HK-2 (cell line): ENCODE data around the gene KCTD4.
A peak's percentile ranks its signal among the peaks of the same experiment; 100 is the strongest.
"Not testable (repeated sequence)": the region's sequence is repeated elsewhere in the genome, so short reads cannot be mapped to it uniquely, and the experiment has no call there.

Source experiments
- DNase-seq: peaks from one replicate; pipeline ENCODE4 v3.0.0-alpha.2; 2018; ENCODE audit not compliant: unreplicated experiment

The KCTD4 gene

GRCh38 chr13:45215392-45216077 is 14.7 kb upstream of the KCTD4 start:
- DNase-seq = no peak

DNA sequence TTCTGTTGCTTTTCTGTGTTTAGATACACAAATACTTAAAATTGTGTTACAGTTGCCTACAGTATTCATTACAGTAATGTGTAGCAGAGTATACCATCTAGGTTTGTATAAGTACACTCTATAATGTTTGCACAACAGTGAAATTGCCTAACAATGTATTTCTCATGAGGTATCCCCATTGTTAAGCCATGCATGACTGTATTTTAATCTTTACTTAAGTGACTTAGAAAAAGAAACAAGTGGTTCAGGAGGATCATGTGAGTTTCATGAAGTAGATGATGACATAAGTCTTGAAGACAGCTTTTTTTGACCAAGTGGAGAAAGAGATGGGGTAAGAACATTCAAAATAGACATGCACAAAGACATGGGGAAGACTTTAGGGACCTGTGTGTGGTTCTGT is 8.4 kb upstream of the KCTD4 start:
- DNase-seq = no peak

- no peak for DNase-seq
These were observed 7.3 kb upstream of the KCTD4 start for GRCh38 chr13:45208132-45208531.

- no peak for DNase-seq
These were observed 6.5 kb upstream of the KCTD4 start for GRCh38 chr13:45207319-45207718.

- DNase-seq = no peak
These were observed 5.5 kb upstream of the KCTD4 start for GRCh38 chr13:45206340-45206739.

- no peak for DNase-seq
These were observed 4.3 kb upstream of the KCTD4 start for GRCh38 chr13:45205124-45205523.

DNA sequence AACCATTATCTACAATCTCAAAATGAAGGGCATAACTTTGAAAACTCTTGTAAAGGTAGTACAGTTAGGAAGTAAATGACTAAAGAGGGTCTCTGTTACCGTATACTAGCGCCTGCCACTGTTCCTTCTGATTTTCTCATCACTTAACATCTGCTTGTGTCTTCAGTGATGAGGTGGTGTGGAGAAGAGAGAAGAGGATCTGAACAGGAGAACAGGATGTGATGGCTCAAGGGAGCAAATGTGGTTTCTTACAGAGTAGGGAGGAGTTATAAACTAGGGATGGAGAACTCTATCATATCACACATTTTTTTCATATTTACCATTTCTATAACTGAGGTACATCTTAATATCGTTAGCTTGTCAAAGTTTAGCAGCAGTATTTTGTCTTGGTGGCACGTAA is 1.1 kb downstream of the KCTD4 start:
- no peak for DNase-seq

DNA sequence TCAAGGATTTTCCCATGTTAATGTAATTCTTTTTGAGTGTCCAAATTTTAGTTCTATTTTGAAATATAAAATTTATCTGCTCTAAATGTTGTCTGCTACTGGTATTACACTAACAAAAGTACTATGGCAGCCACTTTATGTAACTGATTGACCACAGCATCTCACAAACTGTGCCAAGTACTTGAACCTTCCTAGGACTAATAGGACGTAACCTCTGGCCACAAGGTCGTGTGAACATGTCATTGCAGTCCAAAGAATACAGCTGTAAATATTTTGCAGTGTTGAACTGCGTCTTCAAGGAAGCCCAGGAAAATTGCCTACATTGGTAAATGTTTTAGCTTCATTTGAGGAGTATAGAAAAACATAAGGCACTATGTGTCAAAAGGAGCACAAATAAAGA is 1.9 kb downstream of the KCTD4 start:
- no peak for DNase-seq

- DNase-seq = no peak
These were observed 2.8 kb downstream of the KCTD4 start for GRCh38 chr13:45198041-45198440.

- DNase-seq = peak; percentile 40
These were observed 4.2 kb downstream of the KCTD4 start for GRCh38 chr13:45196622-45197021.

DNA sequence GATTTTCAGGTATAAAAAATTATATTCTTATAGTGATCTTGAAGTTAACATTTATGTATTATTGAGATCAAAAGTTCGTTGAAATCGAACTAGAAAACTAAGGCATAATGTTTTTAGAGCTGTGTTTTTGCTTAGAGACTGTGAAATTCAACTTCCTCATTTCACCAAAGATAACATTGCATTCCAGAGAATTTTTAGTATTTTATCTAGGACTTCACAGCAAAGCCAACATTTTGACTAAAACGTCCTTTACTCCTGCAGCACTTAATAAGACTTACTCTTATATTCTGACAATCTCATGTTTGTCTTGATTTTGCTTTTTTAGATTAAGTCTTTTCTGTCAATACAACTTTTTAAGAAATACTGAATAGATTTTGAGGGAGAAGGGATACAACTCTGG is 4.7 kb downstream of the KCTD4 start:
- DNase-seq = no peak

- no peak for DNase-seq
These were observed 5.4 kb downstream of the KCTD4 start for GRCh38 chr13:45195421-45195820.

GRCh38 chr13:45194081-45194939 is 6.5 kb downstream of the KCTD4 start:
- DNase-seq = no peak

DNA sequence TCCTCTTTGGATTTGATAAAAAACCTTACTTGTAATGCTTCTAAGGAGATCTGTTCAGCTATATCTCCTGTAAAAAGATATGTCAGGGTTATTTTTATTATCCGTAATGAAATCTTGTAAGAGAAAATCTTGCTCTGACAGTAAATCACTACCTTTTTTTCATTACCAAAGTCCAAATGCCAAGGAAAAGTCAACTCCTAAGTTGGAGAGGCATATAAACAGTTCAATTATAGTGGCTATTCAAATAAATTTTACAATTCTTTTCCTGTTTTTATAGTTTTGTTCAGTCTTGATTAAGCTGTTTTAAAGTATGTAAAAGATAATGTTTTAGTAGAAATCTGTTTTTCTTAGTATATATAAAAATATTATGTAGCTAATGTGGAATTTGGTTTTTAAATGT is 9.0 kb downstream of the KCTD4 start:
- DNase-seq = no peak

DNA sequence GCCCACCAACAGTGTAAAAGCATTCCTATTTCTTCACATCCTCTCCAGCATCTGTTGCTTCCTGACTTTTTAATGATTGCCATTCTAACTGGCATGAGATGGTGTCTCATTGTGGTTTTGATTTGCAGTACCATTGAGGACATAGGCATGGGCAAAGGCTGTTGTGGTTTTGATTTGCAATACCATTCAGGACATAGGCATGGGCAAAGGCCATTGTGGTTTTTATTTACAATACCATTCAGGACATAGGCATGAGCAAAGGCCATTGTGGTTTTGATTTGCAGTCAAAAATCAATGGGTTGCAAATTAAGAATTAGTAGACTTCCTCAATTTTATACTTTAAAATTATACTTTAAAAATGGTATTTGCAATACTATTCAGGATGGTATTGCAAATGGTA is 11.3 kb downstream of the KCTD4 start:
- DNase-seq = not testable (repeated sequence)

- DNase-seq = not testable (repeated sequence)
These were observed 11.8 kb downstream of the KCTD4 start for GRCh38 chr13:45189077-45189476.

DNA sequence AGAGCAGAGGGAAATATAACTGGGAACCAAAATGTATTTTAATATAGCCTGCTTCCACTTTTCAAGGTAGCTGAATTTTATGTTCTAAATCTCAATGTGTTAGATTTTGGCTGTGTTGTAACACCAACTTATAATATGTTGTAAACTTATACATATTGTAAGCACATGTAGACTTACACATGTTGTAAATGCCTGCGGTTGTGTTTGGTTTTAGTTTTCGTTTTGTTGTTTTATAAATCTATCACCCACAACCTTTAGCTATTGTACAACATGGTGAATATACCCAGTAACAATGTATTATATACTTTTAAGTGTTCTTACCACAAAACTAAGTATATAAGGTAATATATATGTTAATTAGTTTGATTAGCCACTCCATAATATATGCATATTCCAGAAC is 15.6 kb downstream of the KCTD4 start:
- no peak for DNase-seq

- DNase-seq = no peak
These were observed 16.2 kb downstream of the KCTD4 start for GRCh38 chr13:45184693-45185092.

DNA sequence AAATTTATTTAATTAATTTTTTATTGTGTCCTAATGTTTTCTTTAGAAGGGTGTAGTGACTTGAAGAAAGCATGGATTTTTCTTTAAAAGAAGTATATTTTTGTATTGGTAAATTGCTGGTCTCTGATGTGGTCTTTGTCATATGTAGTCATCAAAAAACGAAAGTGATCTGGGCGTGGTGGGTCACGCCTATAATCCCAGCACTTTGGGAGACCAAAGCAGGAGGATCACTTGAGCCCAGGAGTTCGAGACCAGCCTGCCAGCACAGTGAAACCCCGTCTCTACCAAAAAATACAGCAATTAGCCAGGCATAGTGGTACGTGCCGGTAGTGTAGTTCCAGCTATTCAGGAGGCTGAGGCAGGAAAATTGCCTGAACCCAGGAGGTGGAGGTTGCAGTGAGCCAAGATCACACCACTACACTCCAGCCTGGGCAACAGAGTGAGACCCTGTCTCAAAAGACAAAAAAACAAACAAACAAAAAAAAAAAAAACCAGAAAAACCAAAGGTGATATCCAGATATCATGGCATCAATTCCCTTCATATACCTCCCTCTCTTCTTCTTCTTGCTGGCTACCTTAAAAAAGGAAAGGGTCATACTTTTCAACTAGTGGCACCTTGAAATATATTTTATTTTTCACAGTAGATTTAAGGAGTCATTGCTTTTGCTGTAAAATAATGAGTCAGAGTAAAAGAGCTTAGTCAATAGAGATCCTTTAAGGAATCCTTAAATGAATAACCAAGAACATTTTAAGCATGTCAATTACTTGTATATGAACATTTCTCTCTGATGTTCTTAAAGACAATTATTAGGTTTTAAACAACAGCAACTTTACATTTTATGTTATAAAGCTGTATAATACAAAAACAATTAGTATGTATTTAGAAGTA is 19.9 kb downstream of the KCTD4 start:
- DNase-seq = no peak

GRCh38 chr13:45180303-45180702 is 20.5 kb downstream of the KCTD4 start:
- DNase-seq = no peak

GRCh38 chr13:45179428-45179827 is 21.4 kb downstream of the KCTD4 start:
- DNase-seq = no peak
